GM18873 (cell line): Measurements from ENCODE around the gene CFAP299.

ENCODE experiments used
- ATAC-seq: cut with Tn5 transposase; IDR thresholded peaks from one replicate; pipeline ENCODE4 v1.9.1; 2021; ENCODE audit warnings: mild to moderate bottlenecking, moderate library complexity, moderate number of reproducible peaks; ENCODE audit not compliant: unreplicated experiment, low FRiP score

CFAP299 gene

DNA sequence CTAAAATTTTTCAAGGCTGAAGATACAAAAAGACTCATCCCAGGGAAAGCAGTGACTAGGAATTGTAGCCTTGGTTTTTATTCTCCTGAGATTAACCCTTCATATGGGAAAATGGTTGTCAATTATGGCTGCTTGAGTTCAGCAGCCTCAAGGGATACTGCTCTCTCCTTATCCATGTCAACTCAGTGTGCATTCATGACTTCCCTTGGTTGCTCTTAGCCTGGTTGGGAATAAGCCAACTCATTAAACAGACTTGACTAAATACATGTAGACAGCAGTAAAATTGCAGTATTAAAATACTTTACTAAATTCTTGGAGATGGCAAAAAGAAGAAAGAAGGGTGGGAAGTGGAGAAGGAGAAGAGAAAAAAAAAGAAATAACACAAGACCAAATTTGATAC, 650.5 kb downstream of the CFAP299 start:
- ATAC-seq: no peak

DNA sequence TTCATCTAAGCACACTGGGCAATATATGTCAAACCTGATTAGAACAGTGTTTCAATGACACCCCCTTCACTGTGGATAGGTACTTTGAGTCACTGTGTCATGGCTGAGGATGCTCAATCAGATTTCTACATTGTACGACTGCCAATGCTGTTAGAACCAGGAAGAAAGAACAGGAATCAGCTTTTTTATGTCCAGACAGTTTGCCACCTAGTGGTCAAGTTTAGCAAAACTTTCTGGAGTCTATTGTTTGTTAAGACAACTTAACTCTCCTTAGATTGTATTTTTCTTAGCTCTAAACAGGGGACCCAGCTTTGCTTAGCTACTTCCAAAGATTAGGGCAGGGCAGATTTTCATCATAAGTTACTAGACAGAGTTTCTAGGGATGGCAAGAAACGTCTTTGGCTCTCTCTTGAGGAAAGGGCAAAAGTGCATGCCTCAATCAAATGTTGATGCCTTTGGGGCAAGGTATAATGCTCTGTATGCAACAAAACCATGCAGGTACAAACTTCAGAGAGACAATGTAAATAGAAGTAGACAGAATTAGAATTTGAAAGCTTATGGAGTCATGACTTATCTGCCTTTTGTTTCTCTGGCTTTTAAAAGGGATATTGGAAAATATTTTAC, 654.5 kb downstream of the CFAP299 start:
- peak; percentile 68 for ATAC-seq

DNA sequence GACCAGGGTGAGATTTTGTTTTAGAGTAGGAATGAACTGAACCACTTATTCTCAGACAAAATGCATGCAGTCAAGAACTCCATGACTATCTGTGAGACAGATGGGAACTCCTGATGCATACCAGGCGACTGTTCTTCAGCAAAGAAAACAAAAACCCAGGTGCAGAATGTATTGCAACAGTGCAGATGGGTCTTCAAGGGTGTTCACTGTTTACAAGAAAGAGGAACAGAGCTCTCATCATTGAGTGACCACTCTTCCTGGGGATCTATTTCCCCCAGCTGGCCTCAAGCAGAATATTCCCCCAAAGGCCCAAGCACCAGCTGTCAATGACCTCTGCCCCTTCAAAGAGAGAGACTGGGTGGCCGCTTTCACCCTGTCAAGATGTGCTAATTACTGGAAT, 655.3 kb downstream of the CFAP299 start:
- ATAC-seq: no peak

DNA sequence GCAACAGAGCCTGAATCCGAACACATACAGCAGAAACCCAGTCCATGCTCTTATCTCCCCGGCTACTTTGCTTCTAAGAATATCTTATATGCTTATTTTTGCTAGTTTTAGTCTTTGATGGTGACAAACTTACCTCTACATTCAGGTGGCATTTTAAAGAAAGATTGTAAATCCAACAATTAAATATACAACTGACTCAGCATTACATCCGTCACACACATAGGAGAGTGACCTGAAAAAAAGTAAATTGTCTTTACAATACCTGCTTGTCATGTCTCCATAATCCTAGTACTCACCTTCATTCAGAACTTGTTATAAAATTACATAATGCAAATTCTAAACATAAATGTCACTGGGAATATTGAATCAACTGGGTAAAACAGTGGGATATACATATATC, 664.4 kb downstream of the CFAP299 start:
- no peak for ATAC-seq

DNA sequence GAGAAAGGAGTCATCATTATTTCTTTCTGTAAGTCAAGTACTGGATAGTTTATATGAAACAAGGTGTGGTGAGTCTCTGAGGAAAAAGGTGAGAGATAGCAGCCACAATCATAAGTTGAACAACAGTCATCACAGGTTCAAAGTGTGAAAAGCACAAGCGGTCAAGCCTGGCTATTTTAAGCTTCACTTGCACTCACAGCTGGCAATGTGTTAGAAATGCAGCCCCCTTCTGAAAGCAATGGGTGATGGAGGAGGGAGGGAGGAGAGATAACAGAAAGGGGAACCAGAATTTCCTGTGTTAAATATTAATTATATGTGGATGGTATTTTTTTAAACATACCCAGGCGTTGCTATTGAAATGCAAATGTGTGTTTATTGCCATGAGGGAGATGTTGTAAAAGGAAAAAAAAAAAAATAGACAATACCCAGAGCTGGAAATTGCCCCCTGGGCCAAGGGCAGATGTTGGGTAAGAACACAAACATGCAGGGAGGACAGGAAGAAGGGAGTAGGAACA, 668.1 kb downstream of the CFAP299 start:
- ATAC-seq: peak; percentile 99

DNA sequence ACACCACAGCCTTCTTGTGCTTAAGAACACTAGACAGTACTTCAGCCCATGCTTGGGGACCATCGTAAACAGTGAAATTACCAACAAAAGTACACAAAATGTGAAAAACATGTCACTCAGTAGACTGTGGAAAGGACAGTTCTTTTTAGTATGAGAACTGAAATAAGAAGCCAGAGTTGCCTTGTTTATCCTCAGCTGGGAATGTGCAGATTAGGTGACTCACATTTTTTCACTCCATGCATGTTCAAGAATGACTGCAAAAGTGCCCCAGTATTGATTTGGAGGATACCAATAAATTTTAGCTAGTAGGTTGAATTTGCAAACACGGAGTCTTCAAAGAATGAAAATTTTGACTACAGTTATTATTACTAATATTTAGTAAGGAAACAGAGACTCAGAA, 671.9 kb downstream of the CFAP299 start:
- ATAC-seq: no peak
